HCT116 (cell line): ENCODE data around the gene NEURL3. TPM values are rescaled to one million over a fixed set of nuclear protein-coding genes. Genes with fewer than 3 reads are reported as not detected.

ENCODE experiments used
- ATAC-seq: fragments of 200-7000 bp; cut with Tn5 transposase; 2 replicates; pipeline ENCODE4 v1.9.1; 2020; ENCODE audit warnings: mild to moderate bottlenecking, moderate library complexity
- Bru-seq: library from RNA; stranded (reverse); fragments of 400-500 nt; gene quantifications from one replicate; lab custom pipeline; 2021; lab: Mats Ljungman, UMichigan
- BruChase-seq, 2 experiments: library from RNA; stranded (reverse); fragments of 400-500 nt; gene quantifications; one replicate each; lab custom pipeline; 2021; lab: Mats Ljungman, UMichigan
- BruUV-seq: library from RNA; stranded (reverse); fragments of 400-500 nt; replicated peaks from 2 replicates; lab custom pipeline; 2021; lab: Mats Ljungman, UMichigan
- CTCF ChIA-PET: fragments of 300-600 bp; sonication (Branson Sonifier 250); formaldehyde crosslinking; loops from one replicate; lab custom pipeline; 2021; ENCODE audit warnings: antibody characterized with exemption; lab: Charles Lee
- POLR2A ChIA-PET: fragments of 300-600, 350-600 bp; sonication (Branson Sonifier 250); formaldehyde crosslinking; loops from one replicate; lab custom pipeline; 2021; ENCODE audit warnings: antibody characterized with exemption; lab: Charles Lee
- RAD21 ChIA-PET, 2 experiments: fragments of 300-600 bp; sonication (Branson Sonifier 250); formaldehyde crosslinking; loops; one replicate each; lab custom pipeline; 2023; ENCODE audit warnings: low total read pairs in 2 of 2; ENCODE audit not compliant: uncharacterized antibody in 2 of 2, unreplicated experiment in 2 of 2, low non-redundant PET in 1 of 2; lab: Charles Lee
- DNase-seq: peaks from one replicate; pipeline ENCODE4 v3.0.0-alpha.2; 2010; ENCODE audit warnings: low read depth, low spot score
- H2AFZ ChIP-seq: fragments of 200-600 bp; shearing (Covaris generic), sonication (generic); 2 replicates; pipeline ENCODE4 v1.6.1; 2017; ENCODE audit warnings: low read depth, mixed run types, mixed read lengths, antibody characterized with exemption, low read length; ENCODE audit not compliant: poor library complexity, severe bottlenecking
- H3K27ac ChIP-seq: 2 replicates; pipeline ENCODE4 v1.5.1; 2012; ENCODE audit warnings: low read depth, low read length
- H3K27me3 ChIP-seq: fragments of 200-600 bp; sonication (generic); 2 replicates; pipeline ENCODE4 v1.6.1; 2016; ENCODE audit warnings: mixed run types, low read length, mixed read lengths; ENCODE audit not compliant: insufficient read depth
- H3K36me3 ChIP-seq, 2 experiments: fragments of 200-500 bp in 1 of 2; fragments of 200-600 bp in 1 of 2; sonication (Bioruptor generic) in 1 of 2; sonication (generic) in 1 of 2; 2 replicates each; pipeline versions ENCODE4 v1.5.1 to v1.6.1; 2014 to 2016; ENCODE audit warnings: low read length in 2 of 2, inconsistent platforms in 1 of 2, mixed read lengths in 1 of 2, mixed run types in 1 of 2; ENCODE audit not compliant: insufficient read depth in 2 of 2, control insufficient read depth in 1 of 2
- H3K4me1 ChIP-seq, 2 experiments: fragments of 200-600 bp in 1 of 2; sonication (generic) in 1 of 2; 2 replicates each; pipeline versions ENCODE4 v1.5.1 to v1.6.1; 2012 to 2017; ENCODE audit warnings: low read length in 2 of 2, inconsistent platforms in 1 of 2, mild to moderate bottlenecking in 1 of 2, mixed read lengths in 1 of 2, mixed run types in 1 of 2, moderate library complexity in 1 of 2; ENCODE audit not compliant: insufficient read depth in 2 of 2, control insufficient read depth in 1 of 2
- H3K4me2 ChIP-seq: fragments of 200-600 bp; sonication (generic); 2 replicates; pipeline ENCODE4 v1.6.1; 2017; ENCODE audit warnings: mixed run types, low read length, mixed read lengths
- H3K4me3 ChIP-seq, 2 experiments: fragments of 200-600 bp in 1 of 2; sonication (generic) in 1 of 2; replicated peaks in 1 of 2; 2 replicates each; pipeline ENCODE4 v1.5.1; 2011 to 2016; ENCODE audit warnings: low read length in 2 of 2, control low read depth in 1 of 2, low read depth in 1 of 2, mild to moderate bottlenecking in 1 of 2, mixed read lengths in 1 of 2, mixed run types in 1 of 2
- H3K79me2 ChIP-seq: fragments of 200-600 bp; sonication (generic); 2 replicates; pipeline ENCODE4 v1.6.1; 2017; ENCODE audit warnings: mild to moderate bottlenecking, mixed run types, low read length, moderate library complexity, mixed read lengths; ENCODE audit not compliant: insufficient read depth
- H3K9ac ChIP-seq: fragments of 200-600 bp; sonication (generic); 2 replicates; pipeline ENCODE4 v1.6.1; 2016; ENCODE audit warnings: low read length, mixed read lengths
- H3K9me2 ChIP-seq: fragments of 200-600 bp; sonication (generic), shearing (Covaris generic); 2 replicates; pipeline ENCODE4 v1.6.1; 2017; ENCODE audit warnings: mixed run types, mild to moderate bottlenecking, moderate library complexity; ENCODE audit not compliant: insufficient read depth
- H3K9me3 ChIP-seq, 2 experiments: fragments of 200-500 bp in 1 of 2; fragments of 200-600 bp in 1 of 2; sonication (Bioruptor generic) in 1 of 2; sonication (generic) in 1 of 2; 2 replicates each; pipeline ENCODE4 v1.6.1; 2014 to 2017; ENCODE audit warnings: low read length in 2 of 2, mixed read lengths in 2 of 2, inconsistent platforms in 1 of 2, low read depth in 1 of 2, mild to moderate bottlenecking in 1 of 2, mixed run types in 1 of 2, moderate library complexity in 1 of 2; ENCODE audit not compliant: control insufficient read depth in 1 of 2, insufficient read depth in 1 of 2
- H4K20me1 ChIP-seq: fragments of 200-600 bp; sonication (generic), shearing (Covaris generic); 2 replicates; pipeline ENCODE4 v1.6.1; 2017; ENCODE audit warnings: mixed run types, mild to moderate bottlenecking, moderate library complexity; ENCODE audit not compliant: insufficient read depth
- CBX3 ChIP-seq: IDR thresholded peaks from 2 replicates; pipeline ENCODE4 v1.6.1; 2012; ENCODE audit warnings: low read depth
- CEBPB ChIP-seq: IDR thresholded peaks from 2 replicates; pipeline ENCODE4 v1.6.1; 2012; ENCODE audit warnings: low read depth
- RAD21 ChIP-seq: IDR thresholded peaks from 2 replicates; pipeline ENCODE4 v1.6.1; 2012; ENCODE audit warnings: low read depth, mild to moderate bottlenecking
- YY1 ChIP-seq: IDR thresholded peaks from 2 replicates; pipeline ENCODE4 v1.6.1; 2011; ENCODE audit warnings: low read length, low read depth, moderate library complexity, mild to moderate bottlenecking; ENCODE audit not compliant: insufficient replicate concordance; ENCODE audit errors: extremely low read depth
- intact Hi-C: fragments of 100-400 bp; cut with micrococcal nuclease; formaldehyde crosslinking; loops from 2 replicates; pipeline ENCODE4 v1.10.0; 2022
- long read RNA-seq: library from polyadenylated mRNA; unstranded; transcript quantifications from one replicate; pipeline ENCODE4 v2.0.0, GENCODE V29; 2021; ENCODE audit not compliant: unreplicated experiment
- polyA plus RNA-seq: library from polyadenylated mRNA; unstranded; fragments of >200 nt; gene quantifications from 2 replicates; pipeline ENCODE4 v1.2.1, GENCODE V29; 2012; ENCODE audit warnings: missing spikeins
- total RNA-seq: library from RNA; stranded (reverse); gene quantifications from one replicate; pipeline ENCODE4 v1.2.1, GENCODE V29; 2021; ENCODE audit not compliant: unreplicated experiment

NEURL3 gene, protein sequence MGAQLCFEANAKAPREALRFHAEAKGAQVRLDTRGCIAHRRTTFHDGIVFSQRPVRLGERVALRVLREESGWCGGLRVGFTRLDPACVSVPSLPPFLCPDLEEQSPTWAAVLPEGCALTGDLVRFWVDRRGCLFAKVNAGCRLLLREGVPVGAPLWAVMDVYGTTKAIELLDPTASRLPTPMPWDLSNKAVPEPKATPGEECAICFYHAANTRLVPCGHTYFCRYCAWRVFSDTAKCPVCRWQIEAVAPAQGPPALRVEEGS
- total RNA-seq (not detected), Bru-seq, nascent RNA (not detected), BruChase-seq, experiment 1, labeled RNA remaining after a 6-hour chase (percentile 15 among the genes with signal in this experiment), BruChase-seq, experiment 2, labeled RNA remaining after a 2-hour chase (percentile 9 among the genes with signal in this experiment)
- 0.09 and 0.10 TPM in 2 replicates for polyA plus RNA-seq
- long read RNA-seq, partial matches to known transcripts = 0 of 1 reads
- long read RNA-seq, other reads (novel, unspliced or antisense) = 0 of 1 reads

DNA sequence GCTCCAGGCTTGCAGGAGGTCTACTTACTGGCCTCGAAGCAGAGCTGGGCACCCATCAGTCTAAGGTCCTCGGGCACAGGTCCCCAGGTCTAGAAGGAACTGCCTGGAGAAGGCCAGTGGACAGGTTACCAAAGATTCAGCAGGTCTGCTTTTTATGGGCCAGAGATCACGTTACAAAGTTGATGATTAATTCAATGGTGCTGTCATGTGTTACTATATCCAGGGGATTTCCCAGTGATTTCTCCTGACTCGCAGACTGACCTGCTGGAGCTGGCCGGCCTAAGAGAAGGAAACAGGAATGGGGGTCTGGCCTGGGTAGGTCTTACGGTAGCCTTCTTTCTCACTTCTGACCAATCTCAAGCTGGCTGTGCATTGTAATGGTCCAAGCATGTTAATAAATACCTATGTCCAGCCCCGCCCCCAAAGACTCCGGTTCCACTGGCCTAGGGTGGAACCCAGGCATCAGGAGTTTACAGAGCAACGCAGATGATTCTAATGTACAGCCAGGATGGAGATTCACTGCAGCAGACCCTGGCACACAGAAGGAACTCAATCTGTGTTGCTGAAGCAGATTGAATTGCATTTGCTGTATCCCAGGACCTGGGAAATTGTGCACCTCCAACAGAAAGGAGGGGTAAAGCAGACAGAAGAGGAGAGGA lies at the start of gene NEURL3:
NEURL3 (minus strand) TSS at position 127 of the 659 bp plus-strand sequence; CDS start at position 56, 71 bp downstream.
- intact Hi-C loops = loop anchor here (5.0 kb wide), 2 partner anchors 168 to 233 kb away; partner anchors contain the start of gene NCAPH
- CTCF ChIA-PET = interaction anchor here (1.1 to 2.8 kb wide), 2 partner anchors 9 to 97 kb away, joined by 3 to 9 read pairs; no protein-coding TSS in a partner anchor
- Histone ChIP-seq H3K4me2 (peak within 1 kb of the TSS; percentile 55), H3K4me1 (peaks cover 17 to 57% of the 10 kb centered on the region in 2 experiments), H3K27ac (no peak within 1 kb of the TSS), H3K36me3 (no peaks in the 10 kb centered on the region), H3K27me3 (no peaks in the 10 kb centered on the region), H3K9me2 (no peaks in the 10 kb centered on the region), H2AFZ (peak within 1 kb of the TSS; percentile 39), H3K9ac (0 out of 2 replicates have a peak within 1 kb of the TSS, but pooled peaks have one; percentile 7), H3K9me3 (no peaks in the 10 kb centered on the region), H3K79me2 (no peaks in the 10 kb centered on the region), H3K4me3 (peak within 1 kb of the TSS in 1 of 2 experiments; percentile 19; a peak in 2 of 4 replicates), H4K20me1 (no peaks in the 10 kb centered on the region)
- BruUV-seq = no TSS peak
- RAD21 ChIA-PET = no interaction called here
- POLR2A ChIA-PET = interaction anchor here (0.6 to 1.4 kb wide), 3 partner anchors 10 to 93 kb away, joined by 3 read pairs; no protein-coding TSS in a partner anchor
- TF ChIP-seq CBX3 (0 out of 2 replicates have a peak, but pooled peaks have one; percentile 7), CEBPB (no peak), RAD21 (no peak), YY1 (no peak)
- ATAC-seq (peak; percentile 14; the same call in 1 of the 2 replicates), DNase-seq (peak; percentile 22)
